Measurements from ENCODE around the gene LAMA2. TPM values are rescaled to one million over a fixed set of nuclear protein-coding genes. Genes with fewer than 3 reads are reported as not detected.

LAMA2 gene
- total RNA-seq, 1 donor from 2014 or later: 0.23 TPM

- Mint-ChIP-seq H3K4me3 (ENCODE audit: low read depth) (no peak overlapping the region), H3K27me3 (ENCODE audit: low read depth) (no peaks in the 10 kb centered on the region), H3K27ac (no peak overlapping the region), H3K36me3 (ENCODE audit: low read depth) (no peaks in the 10 kb centered on the region), H3K4me1 (ENCODE audit: low read depth) (no peaks in the 10 kb centered on the region), H3K9me3 (no peaks in the 10 kb centered on the region)
- DNase-seq (ENCODE audit: low spot score): no peak
- intact Hi-C loops (cut with micrococcal nuclease): no loop called here
Observed at GRCh38 chr6:129287231-129288177, 404.6 kb downstream of the LAMA2 start.

GRCh38 chr6:129289442-129289841 is 406.5 kb downstream of the LAMA2 start:
- no peak for DNase-seq (ENCODE audit: low spot score)
- Mint-ChIP-seq H3K27ac (no peak overlapping the region), H3K4me1 (ENCODE audit: low read depth) (no peaks in the 10 kb centered on the region), H3K4me3 (ENCODE audit: low read depth) (no peak overlapping the region), H3K36me3 (ENCODE audit: low read depth) (no peaks in the 10 kb centered on the region), H3K27me3 (ENCODE audit: low read depth) (no peaks in the 10 kb centered on the region), H3K9me3 (no peaks in the 10 kb centered on the region)
- intact Hi-C loops (cut with micrococcal nuclease): no loop called here

- Mint-ChIP-seq H3K27ac (no peak overlapping the region), H3K9me3 (no peaks in the 10 kb centered on the region), H3K4me1 (ENCODE audit: low read depth) (no peaks in the 10 kb centered on the region), H3K4me3 (ENCODE audit: low read depth) (no peak overlapping the region), H3K36me3 (ENCODE audit: low read depth) (no peaks in the 10 kb centered on the region), H3K27me3 (ENCODE audit: low read depth) (peaks cover 2% of the 10 kb centered on the region)
- DNase-seq (ENCODE audit: low spot score): no peak
- intact Hi-C loops (cut with micrococcal nuclease): no loop called here
Observed at GRCh38 chr6:129292836-129293235, 409.9 kb downstream of the LAMA2 start.

- DNase-seq (ENCODE audit: low spot score): no peak
- H3K27me3 Mint-ChIP-seq (ENCODE audit: low read depth): peaks cover 6% of the 10 kb centered on the region
- H3K27ac Mint-ChIP-seq: no peak overlapping the region
- H3K4me3 Mint-ChIP-seq (ENCODE audit: low read depth): no peak overlapping the region
- no peaks in the 10 kb centered on the region for H3K4me1 Mint-ChIP-seq (ENCODE audit: low read depth)
- no peaks in the 10 kb centered on the region for H3K36me3 Mint-ChIP-seq (ENCODE audit: low read depth)
- H3K9me3 Mint-ChIP-seq: no peaks in the 10 kb centered on the region
- intact Hi-C loops (cut with micrococcal nuclease): no loop called here
Observed at GRCh38 chr6:129297592-129297991, 414.7 kb downstream of the LAMA2 start.

- Mint-ChIP-seq H3K4me3 (ENCODE audit: low read depth) (no peak overlapping the region), H3K27ac (no peak overlapping the region), H3K9me3 (no peaks in the 10 kb centered on the region), H3K4me1 (ENCODE audit: low read depth) (no peaks in the 10 kb centered on the region), H3K27me3 (ENCODE audit: low read depth) (peaks cover 4% of the 10 kb centered on the region), H3K36me3 (ENCODE audit: low read depth) (no peaks in the 10 kb centered on the region)
- intact Hi-C loops (cut with micrococcal nuclease): no loop called here
- DNase-seq (ENCODE audit: low spot score): no peak
Observed at GRCh38 chr6:129302671-129303070, 419.7 kb downstream of the LAMA2 start.

GRCh38 chr6:129306826-129307225 is 423.9 kb downstream of the LAMA2 start:
- DNase-seq (ENCODE audit: low spot score): no peak
- Mint-ChIP-seq H3K27me3 (ENCODE audit: low read depth) (no peaks in the 10 kb centered on the region), H3K4me1 (ENCODE audit: low read depth) (no peaks in the 10 kb centered on the region), H3K9me3 (no peaks in the 10 kb centered on the region), H3K36me3 (ENCODE audit: low read depth) (no peaks in the 10 kb centered on the region), H3K27ac (no peak overlapping the region), H3K4me3 (ENCODE audit: low read depth) (no peak overlapping the region)
- intact Hi-C loops (cut with micrococcal nuclease): no loop called here

GRCh38 chr6:129307845-129308244 is 424.9 kb downstream of the LAMA2 start:
- Mint-ChIP-seq H3K27ac (no peak overlapping the region), H3K4me1 (ENCODE audit: low read depth) (no peaks in the 10 kb centered on the region), H3K9me3 (no peaks in the 10 kb centered on the region), H3K36me3 (ENCODE audit: low read depth) (no peaks in the 10 kb centered on the region), H3K27me3 (ENCODE audit: low read depth) (no peaks in the 10 kb centered on the region), H3K4me3 (ENCODE audit: low read depth) (no peak overlapping the region)
- intact Hi-C loops (cut with micrococcal nuclease): no loop called here
- no peak for DNase-seq (ENCODE audit: low spot score)

GRCh38 chr6:129309154-129309553 is 426.2 kb downstream of the LAMA2 start:
- no peaks in the 10 kb centered on the region for H3K4me1 Mint-ChIP-seq (ENCODE audit: low read depth)
- H3K36me3 Mint-ChIP-seq (ENCODE audit: low read depth): no peaks in the 10 kb centered on the region
- DNase-seq (ENCODE audit: low spot score): no peak
- no peak overlapping the region for H3K27ac Mint-ChIP-seq
- H3K4me3 Mint-ChIP-seq (ENCODE audit: low read depth): no peak overlapping the region
- H3K27me3 Mint-ChIP-seq (ENCODE audit: low read depth): no peaks in the 10 kb centered on the region
- intact Hi-C loops (cut with micrococcal nuclease): no loop called here
- H3K9me3 Mint-ChIP-seq: no peaks in the 10 kb centered on the region

- H3K27me3 Mint-ChIP-seq (ENCODE audit: low read depth): peaks cover 2% of the 10 kb centered on the region
Observed at GRCh38 chr6:129312880-129313279, 429.9 kb downstream of the LAMA2 start.

GRCh38 chr6:129314575-129314974 is 431.6 kb downstream of the LAMA2 start:
- no peak for DNase-seq (ENCODE audit: low spot score)
- H3K27ac Mint-ChIP-seq: no peak overlapping the region
- H3K27me3 Mint-ChIP-seq (ENCODE audit: low read depth): peaks cover 7% of the 10 kb centered on the region
- no peaks in the 10 kb centered on the region for H3K9me3 Mint-ChIP-seq
- intact Hi-C loops (cut with micrococcal nuclease): no loop called here
- H3K4me3 Mint-ChIP-seq (ENCODE audit: low read depth): no peak overlapping the region
- H3K4me1 Mint-ChIP-seq (ENCODE audit: low read depth): no peaks in the 10 kb centered on the region
- H3K36me3 Mint-ChIP-seq (ENCODE audit: low read depth): no peaks in the 10 kb centered on the region

More at GRCh38 chr6:129312880-129313279, 429.9 kb downstream of the LAMA2 start:
- no peak overlapping the region for H3K27ac Mint-ChIP-seq
- no peaks in the 10 kb centered on the region for H3K4me1 Mint-ChIP-seq (ENCODE audit: low read depth)
- H3K36me3 Mint-ChIP-seq (ENCODE audit: low read depth): no peaks in the 10 kb centered on the region
- no peaks in the 10 kb centered on the region for H3K9me3 Mint-ChIP-seq
- DNase-seq (ENCODE audit: low spot score): no peak
- H3K4me3 Mint-ChIP-seq (ENCODE audit: low read depth): no peak overlapping the region
- intact Hi-C loops (cut with micrococcal nuclease): no loop called here

GRCh38 chr6:129317931-129318820 is 435.2 kb downstream of the LAMA2 start:
- intact Hi-C loops (cut with micrococcal nuclease): no loop called here

GRCh38 chr6:129320892-129321291 is 438.0 kb downstream of the LAMA2 start:
- Mint-ChIP-seq H3K9me3 (no peaks in the 10 kb centered on the region), H3K4me1 (ENCODE audit: low read depth) (no peaks in the 10 kb centered on the region), H3K27me3 (ENCODE audit: low read depth) (peaks cover 7% of the 10 kb centered on the region), H3K36me3 (ENCODE audit: low read depth) (no peaks in the 10 kb centered on the region), H3K27ac (no peak overlapping the region), H3K4me3 (ENCODE audit: low read depth) (no peak overlapping the region)
- intact Hi-C loops (cut with micrococcal nuclease): no loop called here
- DNase-seq (ENCODE audit: low spot score): no peak

More at GRCh38 chr6:129317931-129318820, 435.2 kb downstream of the LAMA2 start:
- H3K36me3 Mint-ChIP-seq (ENCODE audit: low read depth): no peaks in the 10 kb centered on the region
- no peaks in the 10 kb centered on the region for H3K4me1 Mint-ChIP-seq (ENCODE audit: low read depth)
- DNase-seq (ENCODE audit: low spot score): no peak
- no peak overlapping the region for H3K4me3 Mint-ChIP-seq (ENCODE audit: low read depth)
- H3K27me3 Mint-ChIP-seq (ENCODE audit: low read depth): peaks cover 7% of the 10 kb centered on the region
- H3K27ac Mint-ChIP-seq: no peak overlapping the region
- no peaks in the 10 kb centered on the region for H3K9me3 Mint-ChIP-seq

- no peaks in the 10 kb centered on the region for H3K9me3 Mint-ChIP-seq
- no peak overlapping the region for H3K27ac Mint-ChIP-seq
- no peak overlapping the region for H3K4me3 Mint-ChIP-seq (ENCODE audit: low read depth)
- H3K4me1 Mint-ChIP-seq (ENCODE audit: low read depth): no peaks in the 10 kb centered on the region
- intact Hi-C loops (cut with micrococcal nuclease): no loop called here
- H3K27me3 Mint-ChIP-seq (ENCODE audit: low read depth): peaks cover 7% of the 10 kb centered on the region
- no peaks in the 10 kb centered on the region for H3K36me3 Mint-ChIP-seq (ENCODE audit: low read depth)
- DNase-seq (ENCODE audit: low spot score): no peak
Observed at GRCh38 chr6:129321303-129321702, 438.4 kb downstream of the LAMA2 start.
